IPS-20b (cell line): ENCODE data around the gene FAM50B.

Experiments
- H3K27ac ChIP-seq: one replicate; pipeline ENCODE4 v1.5.1; 2013; ENCODE audit warnings: low read length
- H3K27me3 ChIP-seq: 2 replicates; pipeline ENCODE4 v1.6.1; 2013; ENCODE audit warnings: mild to moderate bottlenecking, low read length, inconsistent platforms; ENCODE audit not compliant: insufficient read depth
- H3K36me3 ChIP-seq: 2 replicates; pipeline ENCODE4 v1.6.1; 2013; ENCODE audit warnings: low read depth, mild to moderate bottlenecking, inconsistent platforms, low read length, moderate library complexity; ENCODE audit not compliant: insufficient read depth
- H3K4me1 ChIP-seq: 2 replicates; pipeline ENCODE4 v1.6.1; 2013; ENCODE audit warnings: mild to moderate bottlenecking, control low read depth, inconsistent platforms, low read length, moderate library complexity; ENCODE audit not compliant: insufficient read depth
- H3K4me3 ChIP-seq: 2 replicates; pipeline ENCODE4 v1.5.1; 2013; ENCODE audit warnings: mild to moderate bottlenecking, low read length, inconsistent platforms
- H3K9ac ChIP-seq: 2 replicates; pipeline ENCODE4 v1.6.1; 2013; ENCODE audit warnings: low read depth, mild to moderate bottlenecking, inconsistent platforms, low read length, moderate library complexity
- H3K9me3 ChIP-seq: 2 replicates; pipeline ENCODE4 v1.6.1; 2013; ENCODE audit warnings: mild to moderate bottlenecking, low read depth, low read length, inconsistent platforms; ENCODE audit not compliant: insufficient read depth

Gene FAM50B

GRCh38 chr6:3869632-3870527 lies 20.7 kb downstream of the FAM50B start:
- no peaks in the 10 kb centered on the region for H3K4me1 ChIP-seq
- H3K9ac ChIP-seq = no peak overlapping the region
- H3K36me3 ChIP-seq = no peaks in the 10 kb centered on the region
- no peak overlapping the region for H3K4me3 ChIP-seq
- H3K27ac ChIP-seq = no peak overlapping the region
- H3K27me3 ChIP-seq = no peaks in the 10 kb centered on the region
- H3K9me3 ChIP-seq = no peaks in the 10 kb centered on the region

DNA sequence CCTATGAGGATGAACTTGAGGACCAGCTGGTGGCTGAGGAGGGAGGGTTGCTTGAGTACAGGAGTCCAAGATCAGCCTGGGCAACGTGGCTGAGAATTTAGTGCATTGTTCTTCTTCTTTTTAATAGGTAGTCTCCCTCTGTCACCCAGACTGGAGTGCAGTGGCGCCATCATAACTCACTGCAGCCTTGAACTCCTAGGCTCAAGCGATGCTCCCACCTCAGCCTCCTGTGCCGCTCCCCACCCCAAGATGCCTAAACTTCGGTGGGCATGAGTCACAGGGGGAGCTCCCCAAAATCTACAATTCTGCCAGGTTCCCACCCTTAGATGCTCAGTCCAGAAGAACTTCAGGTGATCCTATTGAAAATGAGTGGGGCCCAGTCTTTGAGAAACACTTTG lies 21.4 kb downstream of the FAM50B start:
- no peaks in the 10 kb centered on the region for H3K9me3 ChIP-seq
- no peak overlapping the region for H3K9ac ChIP-seq
- H3K36me3 ChIP-seq = no peaks in the 10 kb centered on the region
- no peaks in the 10 kb centered on the region for H3K4me1 ChIP-seq
- H3K27ac ChIP-seq = no peak overlapping the region
- H3K4me3 ChIP-seq = no peak overlapping the region
- H3K27me3 ChIP-seq = no peaks in the 10 kb centered on the region

DNA sequence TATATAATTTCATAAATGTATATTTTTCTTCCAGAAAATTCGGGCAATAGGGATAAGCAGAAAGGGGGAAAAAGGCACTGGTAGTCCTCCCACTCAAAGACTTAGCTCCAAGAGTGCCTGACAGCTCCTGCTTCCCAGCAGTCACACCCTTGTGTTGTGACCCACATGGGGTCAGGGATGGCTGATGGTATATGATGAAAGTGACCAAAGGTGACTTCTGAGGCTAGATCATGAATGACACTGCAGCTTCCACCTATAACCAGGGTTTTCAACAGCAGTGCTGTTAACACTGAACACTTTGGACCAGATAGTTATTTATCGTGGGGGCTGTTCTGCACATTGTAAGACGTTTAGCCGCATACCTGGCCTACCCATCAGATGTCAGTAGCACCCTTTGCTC lies 22.3 kb downstream of the FAM50B start:
- Histone ChIP-seq H3K4me1 (no peaks in the 10 kb centered on the region), H3K27ac (no peak overlapping the region), H3K27me3 (no peaks in the 10 kb centered on the region), H3K4me3 (no peak overlapping the region), H3K9ac (no peak overlapping the region), H3K9me3 (no peaks in the 10 kb centered on the region), H3K36me3 (no peaks in the 10 kb centered on the region)

- no peaks in the 10 kb centered on the region for H3K27me3 ChIP-seq
- H3K9me3 ChIP-seq = no peaks in the 10 kb centered on the region
- no peak overlapping the region for H3K27ac ChIP-seq
- no peak overlapping the region for H3K4me3 ChIP-seq
- H3K36me3 ChIP-seq = no peaks in the 10 kb centered on the region
- no peaks in the 10 kb centered on the region for H3K4me1 ChIP-seq
- no peak overlapping the region for H3K9ac ChIP-seq
Measured at GRCh38 chr6:3871939-3872338, 22.8 kb downstream of the FAM50B start.

DNA sequence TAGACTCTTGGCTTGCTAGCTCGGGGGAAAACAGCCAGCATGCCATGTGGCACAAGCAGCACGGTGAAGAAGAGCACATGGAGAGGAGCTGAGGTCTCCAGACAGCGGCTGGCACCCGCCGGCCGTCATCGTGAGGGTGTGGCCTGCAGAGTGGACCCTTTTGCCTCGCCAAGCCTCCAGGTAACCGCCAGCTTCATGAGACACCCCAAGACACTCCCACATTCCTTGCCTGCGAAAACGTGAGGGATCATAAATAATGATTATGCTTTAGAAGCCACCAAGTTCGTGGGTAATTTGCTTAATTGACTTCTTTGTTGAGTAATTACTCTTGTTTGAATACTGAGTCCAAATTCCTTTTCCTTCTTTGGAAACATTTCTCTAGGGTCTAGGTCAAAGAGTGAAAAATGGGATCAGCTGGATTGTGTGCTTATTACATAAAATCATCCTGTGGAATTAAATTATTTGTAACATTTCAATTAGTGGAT lies 23.2 kb downstream of the FAM50B start:
- Histone ChIP-seq H3K9me3 (no peaks in the 10 kb centered on the region), H3K36me3 (no peaks in the 10 kb centered on the region), H3K27ac (no peak overlapping the region), H3K4me3 (no peak overlapping the region), H3K9ac (no peak overlapping the region), H3K27me3 (no peaks in the 10 kb centered on the region), H3K4me1 (no peaks in the 10 kb centered on the region)

- no peak overlapping the region for H3K9ac ChIP-seq
- no peaks in the 10 kb centered on the region for H3K9me3 ChIP-seq
- no peak overlapping the region for H3K27ac ChIP-seq
- no peak overlapping the region for H3K4me3 ChIP-seq
- H3K36me3 ChIP-seq = no peaks in the 10 kb centered on the region
- H3K4me1 ChIP-seq = no peaks in the 10 kb centered on the region
- H3K27me3 ChIP-seq = no peaks in the 10 kb centered on the region
Measured at GRCh38 chr6:3873051-3873450, 23.9 kb downstream of the FAM50B start.

GRCh38 chr6:3874069-3874468 lies 24.9 kb downstream of the FAM50B start:
- no peak overlapping the region for H3K27ac ChIP-seq
- H3K4me1 ChIP-seq = no peaks in the 10 kb centered on the region
- no peaks in the 10 kb centered on the region for H3K9me3 ChIP-seq
- H3K9ac ChIP-seq = no peak overlapping the region
- no peaks in the 10 kb centered on the region for H3K36me3 ChIP-seq
- no peaks in the 10 kb centered on the region for H3K27me3 ChIP-seq
- H3K4me3 ChIP-seq = no peak overlapping the region

GRCh38 chr6:3875486-3875885 lies 26.3 kb downstream of the FAM50B start:
- H3K9me3 ChIP-seq = no peaks in the 10 kb centered on the region
- H3K36me3 ChIP-seq = no peaks in the 10 kb centered on the region
- H3K9ac ChIP-seq = no peak overlapping the region
- no peak overlapping the region for H3K27ac ChIP-seq
- H3K4me3 ChIP-seq = no peak overlapping the region
- H3K4me1 ChIP-seq = no peaks in the 10 kb centered on the region
- H3K27me3 ChIP-seq = no peaks in the 10 kb centered on the region

DNA sequence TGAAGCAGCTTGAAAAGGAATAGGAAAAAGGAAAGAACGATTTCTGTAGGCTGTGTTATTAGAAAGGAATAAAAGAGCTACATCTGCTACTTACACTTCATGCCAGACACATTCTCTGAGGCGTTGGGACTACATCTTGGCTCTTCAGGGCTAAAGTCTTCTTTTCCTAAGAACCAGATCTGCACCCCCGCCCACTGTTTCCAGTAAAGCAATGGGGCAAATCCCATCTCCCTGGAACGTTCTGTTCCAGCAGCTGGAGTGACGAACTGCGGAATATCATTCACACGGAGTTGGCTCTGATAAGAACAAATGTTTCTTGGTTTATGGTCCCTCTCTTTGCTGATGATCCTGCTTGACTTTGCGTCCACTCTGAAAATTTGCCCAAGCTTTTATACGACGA lies 26.9 kb downstream of the FAM50B start:
- H3K36me3 ChIP-seq = no peaks in the 10 kb centered on the region
- H3K27me3 ChIP-seq = no peaks in the 10 kb centered on the region
- no peak overlapping the region for H3K27ac ChIP-seq
- H3K4me3 ChIP-seq = no peak overlapping the region
- H3K9ac ChIP-seq = no peak overlapping the region
- H3K4me1 ChIP-seq = no peaks in the 10 kb centered on the region
- no peaks in the 10 kb centered on the region for H3K9me3 ChIP-seq

DNA sequence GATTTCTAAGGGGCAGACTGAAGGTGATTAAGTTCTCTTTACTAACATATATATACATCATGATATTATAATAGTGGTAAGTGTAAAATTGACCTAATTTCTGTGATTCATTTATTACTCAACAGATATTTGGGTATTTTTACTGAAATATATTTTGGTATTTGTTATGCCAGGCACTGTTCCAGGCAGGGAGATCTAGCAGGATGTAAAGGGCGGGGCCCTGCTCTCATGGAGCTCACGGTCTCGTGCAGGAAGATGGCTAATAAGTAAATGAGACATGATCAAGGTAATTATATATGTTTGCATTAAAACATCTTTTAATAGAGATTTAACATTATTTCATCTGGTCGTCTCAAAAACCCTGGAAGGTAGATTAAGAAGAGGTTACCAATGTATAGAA lies 27.7 kb downstream of the FAM50B start:
- H3K9me3 ChIP-seq = no peaks in the 10 kb centered on the region
- H3K27ac ChIP-seq = no peak overlapping the region
- no peaks in the 10 kb centered on the region for H3K36me3 ChIP-seq
- no peak overlapping the region for H3K9ac ChIP-seq
- no peaks in the 10 kb centered on the region for H3K27me3 ChIP-seq
- no peak overlapping the region for H3K4me3 ChIP-seq
- H3K4me1 ChIP-seq = no peaks in the 10 kb centered on the region

DNA sequence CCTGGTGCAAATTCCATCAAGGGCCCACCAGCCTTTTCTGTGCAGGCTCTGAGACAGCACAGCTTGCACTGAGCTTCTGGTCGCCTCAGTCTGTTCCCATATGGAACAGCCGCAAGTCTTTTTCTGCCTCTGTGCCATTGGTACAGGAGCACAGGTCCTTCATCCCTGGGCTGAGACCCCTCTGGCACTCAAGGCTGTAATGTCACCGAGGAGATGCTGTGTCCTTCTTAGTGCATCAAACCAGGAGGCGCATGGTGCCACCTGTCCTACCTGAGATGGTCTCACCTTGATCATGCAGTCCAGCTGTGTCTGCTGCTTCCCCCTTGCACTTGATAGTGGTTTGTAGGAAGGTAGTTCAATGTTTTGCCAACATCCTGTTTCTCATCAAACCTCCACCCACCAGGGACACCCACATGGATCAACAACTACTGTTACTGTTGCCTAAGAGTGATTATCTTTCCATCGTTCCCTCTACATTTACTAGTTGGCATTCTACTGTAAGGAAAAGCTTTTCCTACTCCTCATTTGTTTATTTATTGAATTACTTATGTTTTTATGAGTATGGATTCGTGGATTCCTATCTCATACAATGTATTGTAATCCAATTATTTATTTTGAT lies 29.0 kb downstream of the FAM50B start:
- Histone ChIP-seq H3K27me3 (no peaks in the 10 kb centered on the region), H3K4me3 (no peak overlapping the region), H3K9ac (no peak overlapping the region)

More for the DNA sequence above, 29.0 kb downstream of the FAM50B start:
- Histone ChIP-seq H3K4me1 (no peaks in the 10 kb centered on the region), H3K27ac (no peak overlapping the region), H3K36me3 (no peaks in the 10 kb centered on the region), H3K9me3 (no peaks in the 10 kb centered on the region)
